HFFc6 (cell line): ENCODE results near the gene C11orf21. TPM values are rescaled to one million over a fixed set of nuclear protein-coding genes. Genes with fewer than 3 reads are reported as not detected.
A peak's percentile ranks its signal among the peaks of the same experiment; 100 is the strongest.

Source experiments
- DNase-seq: peaks from one replicate; pipeline ENCODE4 v3.0.0-alpha.2; 2018
- H3K27ac Mint-ChIP-seq: 2 replicates; pipeline ENCODE4 v1.8.0; 2020; ENCODE audit warnings: mild to moderate bottlenecking, mixed read lengths
- H3K27me3 Mint-ChIP-seq: 2 replicates; pipeline ENCODE4 v1.8.0; 2021; ENCODE audit warnings: mild to moderate bottlenecking, moderate library complexity, mixed read lengths; ENCODE audit not compliant: insufficient read depth
- H3K36me3 Mint-ChIP-seq: 2 replicates; pipeline ENCODE4 v1.8.0; 2021; ENCODE audit warnings: low read depth, mixed read lengths
- H3K4me1 Mint-ChIP-seq: 2 replicates; pipeline ENCODE4 v1.8.0; 2020; ENCODE audit warnings: low read depth, mixed read lengths
- H3K4me3 Mint-ChIP-seq: 2 replicates; pipeline ENCODE4 v1.8.0; 2020; ENCODE audit warnings: mild to moderate bottlenecking, moderate library complexity, mixed read lengths
- H3K9me3 Mint-ChIP-seq: 2 replicates; pipeline ENCODE4 v1.8.0; 2020; ENCODE audit warnings: mild to moderate bottlenecking, mixed read lengths
- CTCF ChIP-seq: fragments of 200-600 bp; sonication (generic); IDR thresholded peaks from 2 replicates; pipeline ENCODE4 v1.5.0; 2021; ENCODE audit warnings: antibody characterized with exemption, mild to moderate bottlenecking
- total RNA-seq, 6 experiments: library from RNA; stranded (reverse); fragmentation: NEBNext Ultra II Directional; extraction: Animal tissue kit (Norgen Biotek cat#: 25700); gene quantifications; 2 replicates in 1 of 6; 3 replicates in 5 of 6; pipeline ENCODE4 v1.2.3, GENCODE V29; 2021

C11orf21 gene
- total RNA-seq, 6 experiments from 2014 or later: not detected

GRCh38 chr11:2313051-2313951, 11.6 kb upstream of the C11orf21 start:
- Mint-ChIP-seq H3K4me1 (peaks cover 10% of the 10 kb centered on the region), H3K4me3 (no peak overlapping the region), H3K27me3 (0 out of 2 replicates have a peak, but pooled peaks cover 2% of the 10 kb centered on the region), H3K9me3 (no peaks in the 10 kb centered on the region), H3K36me3 (no peaks in the 10 kb centered on the region), H3K27ac (no peak overlapping the region)
- DNase-seq: no peak
- no peak for TF ChIP-seq CTCF

DNA sequence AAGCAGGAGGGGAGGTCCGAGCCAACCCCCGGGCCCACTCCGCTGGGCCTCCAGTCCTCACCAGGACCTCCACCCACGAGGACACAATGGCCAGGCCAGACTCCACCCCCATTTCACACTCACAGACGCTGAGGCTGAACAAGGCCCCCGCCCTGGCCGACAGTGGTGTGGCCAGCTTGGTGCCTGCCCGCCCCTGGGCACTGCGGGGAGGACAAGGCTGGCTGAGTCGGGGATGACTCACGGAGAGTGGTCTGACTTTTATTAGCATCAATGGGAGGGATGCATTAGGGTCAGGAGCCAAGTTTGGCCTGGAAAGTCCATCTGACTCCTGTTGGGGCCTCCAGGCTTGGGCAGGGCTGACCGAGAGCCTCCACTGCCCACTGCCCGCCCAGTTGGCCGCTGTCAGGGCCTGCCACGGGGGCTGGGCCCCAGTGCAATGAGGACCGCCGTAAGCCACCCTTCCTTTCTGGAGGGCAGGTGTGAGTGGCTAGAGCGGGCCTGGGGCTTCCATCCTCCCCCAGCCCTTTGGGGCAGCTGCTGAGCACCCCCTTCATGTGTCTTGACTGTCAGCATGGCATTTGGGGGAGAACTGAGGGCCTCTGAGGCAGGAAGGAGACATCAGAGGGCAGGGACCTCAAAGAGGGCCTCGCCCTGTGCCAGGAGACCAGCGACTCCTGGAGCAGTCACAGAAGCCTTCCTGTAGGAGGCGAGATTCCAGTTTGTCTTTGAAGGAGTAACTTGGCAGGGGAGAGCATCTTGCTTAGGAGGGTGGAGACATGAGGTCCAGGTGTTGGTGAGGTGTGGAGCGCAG, 10.7 kb upstream of the C11orf21 start:
- peak; percentile 57 for DNase-seq
- Mint-ChIP-seq H3K4me3 (no peak overlapping the region), H3K9me3 (no peaks in the 10 kb centered on the region), H3K27me3 (peaks cover 2% of the 10 kb centered on the region; the same call in 1 of the 2 replicates), H3K4me1 (peaks cover 10% of the 10 kb centered on the region), H3K36me3 (no peaks in the 10 kb centered on the region), H3K27ac (peak overlapping the region; percentile 49; the same call in 1 of the 2 replicates)
- TF ChIP-seq CTCF: peak; percentile 37; the same call in 1 of the 2 replicates

- TF ChIP-seq CTCF: no peak
- H3K27ac Mint-ChIP-seq: peak overlapping the region; percentile 43
- peaks cover 12% of the 10 kb centered on the region for H3K4me1 Mint-ChIP-seq
- no peak overlapping the region for H3K4me3 Mint-ChIP-seq
- DNase-seq: no peak
- no peaks in the 10 kb centered on the region for H3K9me3 Mint-ChIP-seq
- no peaks in the 10 kb centered on the region for H3K36me3 Mint-ChIP-seq
- no peaks in the 10 kb centered on the region; the same call in 1 of the 2 replicates for H3K27me3 Mint-ChIP-seq
These were observed 9.8 kb upstream of the C11orf21 start for GRCh38 chr11:2311353-2312133.

DNA sequence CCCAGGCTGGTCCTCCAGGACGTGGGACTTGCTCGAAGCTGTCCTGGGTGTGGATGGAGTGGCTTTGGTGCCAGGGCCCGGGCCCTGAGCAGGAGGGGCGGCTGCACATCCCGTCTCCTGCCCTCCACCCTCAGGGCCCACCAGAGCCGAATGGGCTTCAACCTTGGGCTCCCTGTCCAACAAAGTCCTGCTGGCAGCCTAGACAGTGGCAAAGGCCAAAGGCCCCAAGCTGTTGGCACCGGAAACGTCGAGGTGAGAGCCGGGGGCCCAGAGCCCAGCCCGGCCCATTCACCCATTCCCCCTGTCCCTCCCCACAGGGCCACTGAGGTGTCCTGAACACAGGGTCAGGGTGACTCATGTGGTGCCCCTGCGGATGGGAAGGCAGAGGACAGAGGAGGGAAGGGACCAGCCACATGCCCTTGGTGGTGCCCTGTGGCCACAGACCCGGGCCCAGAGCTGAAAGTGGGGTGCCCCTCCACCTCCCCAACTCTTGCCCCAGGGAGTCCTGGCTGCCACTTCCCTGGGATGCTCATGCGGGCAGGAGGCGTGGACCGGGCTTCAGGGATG, 9.2 kb upstream of the C11orf21 start:
- Mint-ChIP-seq H3K4me3 (no peak overlapping the region), H3K9me3 (no peaks in the 10 kb centered on the region), H3K27ac (no peak overlapping the region), H3K36me3 (no peaks in the 10 kb centered on the region), H3K27me3 (no peaks in the 10 kb centered on the region; the same call in 1 of the 2 replicates), H3K4me1 (peaks cover 19% of the 10 kb centered on the region)
- TF ChIP-seq CTCF: no peak
- DNase-seq: no peak
